Karpas-422 (cell line): ENCODE results near the gene RHOH. TPM values are rescaled to one million over a fixed set of nuclear protein-coding genes. Genes with fewer than 3 reads are reported as not detected.

Experiments used
- DNase-seq: peaks from one replicate; pipeline ENCODE4 v3.0.0-alpha.2; 2015
- H2AFZ ChIP-seq: fragments of 200-600 bp; sonication (generic); 2 replicates; pipeline ENCODE4 v1.6.1; 2014; ENCODE audit warnings: antibody characterized with exemption, low read length, mixed read lengths
- H3K27ac ChIP-seq: fragments of 200-600 bp; sonication (generic); 2 replicates; pipeline ENCODE4 v1.5.1; 2014; ENCODE audit warnings: mild to moderate bottlenecking, low read length, moderate library complexity
- H3K27me3 ChIP-seq: fragments of 200-600 bp; sonication (generic); 2 replicates; pipeline ENCODE4 v1.6.1; 2014; ENCODE audit warnings: low read length, mixed read lengths
- H3K36me3 ChIP-seq: fragments of 200-600 bp; sonication (generic); 2 replicates; pipeline ENCODE4 v1.6.1; 2014; ENCODE audit warnings: low read length, mixed read lengths; ENCODE audit not compliant: insufficient read depth
- H3K4me1 ChIP-seq: fragments of 200-600 bp; sonication (generic); 2 replicates; pipeline ENCODE4 v1.6.1; 2014; ENCODE audit warnings: mild to moderate bottlenecking, low read length, mixed read lengths
- H3K4me2 ChIP-seq: fragments of 200-600 bp; sonication (generic); 2 replicates; pipeline ENCODE4 v1.6.1; 2014; ENCODE audit warnings: low read length, low read depth, mild to moderate bottlenecking; ENCODE audit not compliant: poor library complexity, severe bottlenecking
- H3K4me3 ChIP-seq: fragments of 200-600 bp; sonication (generic); 2 replicates; pipeline ENCODE4 v1.5.1; 2014; ENCODE audit warnings: mild to moderate bottlenecking, antibody characterized with exemption, low read length, mixed read lengths
- H3K79me2 ChIP-seq: fragments of 200-600 bp; sonication (generic); 2 replicates; pipeline ENCODE4 v1.6.1; 2014; ENCODE audit warnings: mild to moderate bottlenecking, low read length, mixed read lengths
- H3K9ac ChIP-seq: fragments of 200-600 bp; sonication (generic); 2 replicates; pipeline ENCODE4 v1.6.0; 2014; ENCODE audit warnings: low read length
- H3K9me2 ChIP-seq: fragments of 200-600 bp; sonication (generic), shearing (Covaris generic); replicated peaks from 2 replicates; pipeline ENCODE4 v1.6.0; 2014; ENCODE audit warnings: mild to moderate bottlenecking, low read length, moderate library complexity; ENCODE audit not compliant: insufficient read depth
- H3K9me3 ChIP-seq: fragments of 300-700, 200-600 bp; sonication (generic); 2 replicates; pipeline ENCODE4 v1.6.1; 2014; ENCODE audit warnings: low read length, mixed read lengths
- H4K20me1 ChIP-seq: fragments of 200-600 bp; sonication (generic); 2 replicates; pipeline ENCODE4 v1.6.1; 2014; ENCODE audit warnings: mild to moderate bottlenecking, antibody characterized with exemption, low read length, low read depth; ENCODE audit not compliant: insufficient read depth
- total RNA-seq: library from RNA; depleted of rRNA; stranded (reverse); fragments of >200 nt; shearing (Covaris generic); gene quantifications from 2 replicates; pipeline ENCODE4 v1.2.3, GENCODE V29; 2014; ENCODE audit warnings: low replicate concordance

Gene RHOH
- total RNA-seq, 1 experiment from 2014 or later = 68.4 TPM

GRCh38 chr4:40196272-40196671 lies 559 bp upstream of the RHOH start:
- Histone ChIP-seq H3K9ac (peak overlapping the region; percentile 91), H3K4me1 (peaks cover 78% of the 10 kb centered on the region), H2AFZ (no peak overlapping the region)

GRCh38 chr4:40197879-40198689 lies 1.3 kb downstream of the RHOH start:
- peak; percentile 75 for DNase-seq
- Histone ChIP-seq H3K4me3 (peak overlapping the region; percentile 87), H3K9me3 (no peaks in the 10 kb centered on the region), H3K27ac (peak overlapping the region; percentile 98), H3K9ac (peak overlapping the region; percentile 91), H4K20me1 (no peaks in the 10 kb centered on the region; the same call in 1 of the 2 replicates), H3K27me3 (no peaks in the 10 kb centered on the region), H2AFZ (no peak overlapping the region), H3K36me3 (peaks cover 9% of the 10 kb centered on the region; the same call in 1 of the 2 replicates), H3K79me2 (peaks cover 63% of the 10 kb centered on the region), H3K4me1 (peaks cover 76% of the 10 kb centered on the region), H3K4me2 (peak overlapping the region; percentile 98), H3K9me2 (no peaks in the 10 kb centered on the region)

More at GRCh38 chr4:40196272-40196671, 559 bp upstream of the RHOH start:
- Histone ChIP-seq H3K36me3 (peaks cover 9% of the 10 kb centered on the region; the same call in 1 of the 2 replicates), H3K27ac (peak overlapping the region; percentile 98), H3K4me2 (peak overlapping the region; percentile 98), H3K9me2 (no peaks in the 10 kb centered on the region), H3K79me2 (peaks cover 47% of the 10 kb centered on the region), H3K9me3 (no peaks in the 10 kb centered on the region), H3K27me3 (no peaks in the 10 kb centered on the region), H4K20me1 (no peaks in the 10 kb centered on the region; the same call in 1 of the 2 replicates), H3K4me3 (peak overlapping the region; percentile 87)
- no peak for DNase-seq

- H3K27ac ChIP-seq = peak overlapping the region; percentile 98
- no peaks in the 10 kb centered on the region for H3K27me3 ChIP-seq
- peak overlapping the region; percentile 91 for H3K9ac ChIP-seq
- peak; percentile 81 for DNase-seq
- H3K9me3 ChIP-seq = no peaks in the 10 kb centered on the region
- H3K4me1 ChIP-seq = peaks cover 78% of the 10 kb centered on the region
- peak overlapping the region; percentile 98 for H3K4me2 ChIP-seq
- H3K4me3 ChIP-seq = peak overlapping the region; percentile 87
- H3K9me2 ChIP-seq = no peaks in the 10 kb centered on the region
- H4K20me1 ChIP-seq = no peaks in the 10 kb centered on the region; the same call in 1 of the 2 replicates
- no peak overlapping the region for H2AFZ ChIP-seq
- H3K36me3 ChIP-seq = peaks cover 9% of the 10 kb centered on the region; the same call in 1 of the 2 replicates
- H3K79me2 ChIP-seq = peaks cover 75% of the 10 kb centered on the region
Observed at GRCh38 chr4:40199179-40199670, 2.4 kb downstream of the RHOH start.

GRCh38 chr4:40199999-40200874 lies 3.4 kb downstream of the RHOH start:
- Histone ChIP-seq H3K4me1 (peaks cover 78% of the 10 kb centered on the region), H2AFZ (no peak overlapping the region), H4K20me1 (no peaks in the 10 kb centered on the region; the same call in 1 of the 2 replicates), H3K9me2 (no peaks in the 10 kb centered on the region), H3K79me2 (peaks cover 85% of the 10 kb centered on the region), H3K27me3 (no peaks in the 10 kb centered on the region), H3K4me2 (peak overlapping the region; percentile 98), H3K27ac (peak overlapping the region; percentile 98), H3K36me3 (peaks cover 9% of the 10 kb centered on the region; the same call in 1 of the 2 replicates), H3K4me3 (peak overlapping the region; percentile 87), H3K9me3 (no peaks in the 10 kb centered on the region), H3K9ac (peak overlapping the region; percentile 91)
- peak; percentile 88 for DNase-seq

GRCh38 chr4:40200875-40201801 lies 4.3 kb downstream of the RHOH start:
- peak overlapping the region; percentile 98 for H3K4me2 ChIP-seq
- peak; percentile 93 for DNase-seq
- H3K27me3 ChIP-seq = no peaks in the 10 kb centered on the region
- H3K4me3 ChIP-seq = peak overlapping the region; percentile 87
- peaks cover 94% of the 10 kb centered on the region for H3K79me2 ChIP-seq
- no peaks in the 10 kb centered on the region for H3K9me2 ChIP-seq
- peak overlapping the region; percentile 98 for H3K27ac ChIP-seq
- peak overlapping the region; percentile 91 for H3K9ac ChIP-seq
- H4K20me1 ChIP-seq = no peaks in the 10 kb centered on the region; the same call in 1 of the 2 replicates
- no peaks in the 10 kb centered on the region for H3K9me3 ChIP-seq
- H3K36me3 ChIP-seq = peaks cover 9% of the 10 kb centered on the region; the same call in 1 of the 2 replicates
- peaks cover 78% of the 10 kb centered on the region for H3K4me1 ChIP-seq
- H2AFZ ChIP-seq = no peak overlapping the region

- Histone ChIP-seq H3K4me3 (peak overlapping the region; percentile 87), H3K36me3 (peaks cover 9% of the 10 kb centered on the region; the same call in 1 of the 2 replicates), H3K9me2 (no peaks in the 10 kb centered on the region), H3K4me2 (peak overlapping the region; percentile 98), H3K79me2 (peaks cover 98% of the 10 kb centered on the region), H3K27me3 (no peaks in the 10 kb centered on the region), H3K27ac (peak overlapping the region; percentile 98), H3K9me3 (no peaks in the 10 kb centered on the region), H2AFZ (no peak overlapping the region), H4K20me1 (no peaks in the 10 kb centered on the region; the same call in 1 of the 2 replicates), H3K9ac (peak overlapping the region; percentile 91), H3K4me1 (peaks cover 80% of the 10 kb centered on the region)
- DNase-seq = no peak
Observed at GRCh38 chr4:40201898-40202297, 5.1 kb downstream of the RHOH start.

GRCh38 chr4:40202474-40202873 lies 5.6 kb downstream of the RHOH start:
- no peaks in the 10 kb centered on the region; the same call in 1 of the 2 replicates for H4K20me1 ChIP-seq
- peak overlapping the region; percentile 51 for H3K9ac ChIP-seq
- H3K79me2 ChIP-seq = peaks cover 98% of the 10 kb centered on the region
- H3K4me2 ChIP-seq = peak overlapping the region; percentile 98
- no peaks in the 10 kb centered on the region for H3K9me3 ChIP-seq
- no peaks in the 10 kb centered on the region for H3K9me2 ChIP-seq
- H3K4me1 ChIP-seq = peaks cover 85% of the 10 kb centered on the region
- no peak overlapping the region for H2AFZ ChIP-seq
- H3K4me3 ChIP-seq = peak overlapping the region; percentile 87
- peaks cover 9% of the 10 kb centered on the region; the same call in 1 of the 2 replicates for H3K36me3 ChIP-seq
- H3K27ac ChIP-seq = peak overlapping the region; percentile 98
- DNase-seq = peak; percentile 63
- H3K27me3 ChIP-seq = no peaks in the 10 kb centered on the region
